Measurements from ENCODE around the gene SLC52A1. TPM values are rescaled to one million over a fixed set of nuclear protein-coding genes. Genes with fewer than 3 reads are reported as not detected.

SLC52A1 gene
- total RNA-seq = under 0.01 TPM in 1 of 2 replicates, not detected in the other

DNA sequence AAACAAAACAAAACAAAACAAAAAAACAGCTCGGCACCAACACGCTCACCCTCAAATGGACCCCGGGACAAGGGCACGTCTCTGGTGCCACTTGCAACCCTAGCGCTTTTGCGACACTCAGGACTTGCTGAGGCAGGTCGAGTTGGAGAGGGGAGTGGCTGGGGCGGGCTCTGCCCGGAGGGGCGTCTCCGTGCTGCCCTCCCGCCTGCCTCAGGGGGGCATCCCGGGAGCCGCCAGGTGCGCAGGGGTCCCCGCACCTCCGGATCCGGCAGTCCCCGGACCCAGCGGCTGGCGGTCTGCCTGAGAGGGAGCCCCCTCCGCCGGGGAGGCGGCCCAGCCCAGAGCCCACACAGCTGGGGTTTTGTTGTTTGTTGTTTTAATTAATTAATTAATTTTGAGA is at the start of gene SLC52A1:
SLC52A1 (minus strand) TSS at position 112 of the 400 bp plus-strand sequence. CDS start 820 bp downstream, outside the sequence.

DNA sequence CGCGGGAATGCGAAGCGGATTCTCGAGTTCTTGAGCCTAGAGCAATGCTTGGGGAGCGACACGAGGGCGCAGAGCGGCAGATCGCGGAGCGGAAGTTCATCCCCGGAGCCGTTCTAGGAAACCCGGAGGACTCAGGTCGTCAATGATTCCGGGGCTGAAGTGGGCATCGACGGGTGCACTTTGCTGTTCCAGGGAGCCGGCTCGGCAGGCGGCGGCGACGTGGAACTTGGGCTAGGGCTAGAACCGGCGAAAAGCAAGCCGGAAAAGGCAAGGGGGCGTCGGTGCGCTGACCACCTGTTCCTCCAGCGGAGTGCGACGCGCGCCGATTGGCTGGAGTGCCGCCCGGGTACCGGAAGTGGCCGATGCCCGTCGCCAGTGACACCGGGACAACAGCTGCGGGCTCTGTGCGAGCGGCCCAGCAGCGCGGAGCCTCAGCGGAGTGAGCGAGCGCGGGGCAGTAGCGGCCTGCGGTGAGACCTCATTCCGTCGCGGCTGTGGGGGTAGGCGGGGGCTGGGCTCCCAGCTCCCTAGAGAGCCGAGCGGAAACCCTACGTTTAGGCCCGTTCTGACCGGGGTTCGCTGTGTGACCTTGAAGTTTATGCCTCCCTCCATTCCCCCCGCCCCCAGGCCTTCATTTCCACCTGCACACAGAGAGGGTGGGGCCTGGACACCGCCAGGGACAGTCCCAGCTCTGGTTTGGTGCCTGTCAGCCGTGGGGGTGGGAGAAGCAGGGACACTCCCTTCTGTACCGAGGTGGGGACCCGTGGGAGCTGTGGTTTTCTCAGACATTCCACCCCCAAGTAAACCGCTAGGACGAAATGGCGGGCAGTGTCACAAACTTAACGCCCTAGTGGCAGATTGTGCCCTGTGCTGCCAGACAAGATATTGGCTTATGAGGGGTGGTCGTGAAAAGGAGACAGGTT is 43.1 kb upstream of the SLC52A1 start, which contains the start of gene ZFP3:
ZFP3 (plus strand) TSS at position 362 of the 923 bp plus-strand sequence. CDS start 13,038 bp downstream, outside the sequence.

DNA sequence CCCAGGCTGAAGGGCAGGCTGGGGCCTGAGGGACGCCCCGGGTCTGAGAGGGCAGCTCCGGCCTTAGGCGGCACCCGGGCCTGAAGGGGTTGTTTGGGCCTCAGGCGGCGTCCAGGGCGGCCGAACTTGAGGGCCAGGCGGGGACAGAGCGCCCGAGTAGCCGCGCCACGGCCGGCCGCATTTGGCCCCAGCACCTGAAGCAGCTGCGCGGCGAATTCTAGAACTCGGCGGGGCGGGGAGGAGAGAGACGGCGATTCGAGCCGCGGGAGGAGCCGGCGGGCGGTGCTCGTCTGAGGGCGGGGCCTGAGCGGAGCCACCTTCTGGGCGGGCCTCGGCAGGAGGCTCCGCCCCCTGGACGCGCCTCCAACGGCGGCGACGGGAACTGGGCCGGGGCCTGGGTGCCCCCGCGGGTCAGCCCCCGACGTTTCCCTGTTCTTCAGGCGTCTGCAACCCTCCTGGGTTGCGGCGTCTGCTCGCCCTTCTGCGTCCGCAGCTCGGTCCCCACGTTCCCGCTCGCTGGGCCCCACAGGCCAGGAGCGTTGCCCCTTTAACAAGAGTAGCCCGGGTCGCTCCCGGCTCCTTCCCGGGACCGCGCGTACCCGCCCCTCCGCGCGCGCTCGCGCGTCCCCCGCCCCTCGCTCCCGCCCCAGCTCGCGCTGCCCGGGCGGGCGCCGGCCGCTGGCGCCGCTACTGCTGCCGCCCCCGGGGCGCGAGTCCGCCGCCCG is 37.8 kb downstream of the SLC52A1 start, which contains the start of the genes INCA1 and KIF1C:
INCA1 (minus strand) TSS at position 221 of the 725 bp plus-strand sequence. CDS start 3,085 bp downstream, outside the sequence.
KIF1C (plus strand) TSS at position 649 of the 725 bp plus-strand sequence. CDS start 2,297 bp downstream, outside the sequence.

DNA sequence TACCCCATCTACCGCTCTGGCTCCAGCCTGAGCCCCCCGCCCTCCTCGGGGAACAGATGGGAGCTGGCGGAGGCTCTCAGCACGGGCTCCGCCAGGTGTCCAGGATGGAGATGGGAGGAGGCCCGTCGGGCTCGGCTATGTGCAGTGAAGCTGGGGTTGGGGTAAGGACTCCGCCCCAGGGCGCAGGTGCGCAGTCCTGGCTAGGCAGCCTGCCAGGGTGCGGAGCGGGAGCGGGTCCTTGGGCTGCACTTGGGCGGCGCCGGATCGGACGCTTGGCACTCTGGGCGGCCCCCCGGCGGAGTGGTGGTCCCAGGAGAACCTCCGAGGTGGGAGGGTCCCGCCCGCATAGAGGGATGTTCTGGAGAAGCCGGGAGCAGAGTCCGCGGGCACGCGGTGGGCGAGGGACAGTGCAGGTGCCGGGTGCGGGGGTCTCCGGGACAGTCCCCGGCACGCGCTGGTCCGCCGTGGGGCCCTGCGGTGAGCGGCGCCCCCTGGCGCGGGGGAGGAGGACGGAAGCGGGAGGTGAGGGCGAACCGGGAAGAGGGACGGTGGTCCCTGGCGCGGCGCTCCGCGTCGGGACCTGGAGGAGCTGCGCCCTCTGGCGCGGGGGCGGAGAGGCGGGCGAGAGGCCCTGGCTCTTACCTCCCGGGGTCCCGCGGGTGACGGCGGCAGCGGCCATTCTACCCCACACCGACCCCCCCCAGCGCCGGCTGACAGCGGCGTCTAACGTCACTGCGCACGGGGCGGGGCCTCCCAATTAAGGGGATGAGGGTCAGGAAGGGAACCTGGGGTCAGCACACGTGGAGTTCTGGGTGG is 48.1 kb downstream of the SLC52A1 start, which contains the start of gene CAMTA2:
CAMTA2 (minus strand) TSS at position 725 of the 816 bp plus-strand sequence. CDS start 1,453 bp downstream, outside the sequence.

Other genes starting within 250 kb of the SLC52A1 start
- gene VMO1, start 249.1 kb downstream of the SLC52A1 start, total RNA-seq = 1.5 TPM in 1 of 2 replicates, not detected in the other
- gene GLTPD2, start 246.5 kb downstream of the SLC52A1 start, total RNA-seq = not detected in 2 replicates
- 92.0 and 129 TPM in 2 replicates for gene PSMB6, start 239.3 kb downstream of the SLC52A1 start, total RNA-seq
- 10.1 and 20.7 TPM in 2 replicates for gene PLD2, start 228.3 kb downstream of the SLC52A1 start, total RNA-seq
- 30.9 and 68.0 TPM in 2 replicates for gene MINK1, start 202.1 kb downstream of the SLC52A1 start, total RNA-seq
- gene C17orf107, start 135.9 kb downstream of the SLC52A1 start, total RNA-seq = 6.8 and 7.8 TPM in 2 replicates
- 0.23 and 0.30 TPM in 2 replicates for gene CHRNE, start 132.3 kb downstream of the SLC52A1 start, total RNA-seq
- not detected in 2 replicates for gene GP1BA, start 103.1 kb downstream of the SLC52A1 start, total RNA-seq
- 54.8 and 63.0 TPM in 2 replicates for gene SLC25A11, start 95.4 kb downstream of the SLC52A1 start, total RNA-seq
- gene RNF167, start 95.2 kb downstream of the SLC52A1 start, total RNA-seq = 16.9 and 20.9 TPM in 2 replicates
- gene PFN1, start 86.9 kb downstream of the SLC52A1 start, total RNA-seq = 673 and 683 TPM in 2 replicates
- gene ENO3, start 84.3 kb downstream of the SLC52A1 start, total RNA-seq = 4.9 and 5.0 TPM in 2 replicates
- 45.8 and 52.9 TPM in 2 replicates for gene SPAG7, start 67.6 kb downstream of the SLC52A1 start, total RNA-seq
- 7.1 and 13.0 TPM in 2 replicates for gene CAMTA2, start 47.8 kb downstream of the SLC52A1 start, total RNA-seq
- gene INCA1, start 37.9 kb downstream of the SLC52A1 start, total RNA-seq = 0.18 TPM in 1 of 2 replicates, not detected in the other
- 43.9 and 82.4 TPM in 2 replicates for gene KIF1C, start 37.5 kb downstream of the SLC52A1 start, total RNA-seq
- 1.2 TPM in 2 replicates for gene ZFP3, start 43.0 kb upstream of the SLC52A1 start, total RNA-seq
- gene ZNF232, start 76.5 kb upstream of the SLC52A1 start, total RNA-seq = 4.1 and 5.3 TPM in 2 replicates
- gene USP6, start 80.6 kb upstream of the SLC52A1 start, total RNA-seq = under 0.01 and 0.05 TPM in 2 replicates
- 7.8 and 8.3 TPM in 2 replicates for gene ZNF594, start 156.4 kb upstream of the SLC52A1 start, total RNA-seq
- gene SCIMP, start 199.4 kb upstream of the SLC52A1 start, total RNA-seq = not detected in 2 replicates
- 55.2 and 70.9 TPM in 2 replicates for gene RABEP1, start 246.9 kb upstream of the SLC52A1 start, total RNA-seq

Measured in smooth muscle cell of the umbilical artery (primary cell).